ENCODE data around the gene CXCL16.

CXCL16 gene

DNA sequence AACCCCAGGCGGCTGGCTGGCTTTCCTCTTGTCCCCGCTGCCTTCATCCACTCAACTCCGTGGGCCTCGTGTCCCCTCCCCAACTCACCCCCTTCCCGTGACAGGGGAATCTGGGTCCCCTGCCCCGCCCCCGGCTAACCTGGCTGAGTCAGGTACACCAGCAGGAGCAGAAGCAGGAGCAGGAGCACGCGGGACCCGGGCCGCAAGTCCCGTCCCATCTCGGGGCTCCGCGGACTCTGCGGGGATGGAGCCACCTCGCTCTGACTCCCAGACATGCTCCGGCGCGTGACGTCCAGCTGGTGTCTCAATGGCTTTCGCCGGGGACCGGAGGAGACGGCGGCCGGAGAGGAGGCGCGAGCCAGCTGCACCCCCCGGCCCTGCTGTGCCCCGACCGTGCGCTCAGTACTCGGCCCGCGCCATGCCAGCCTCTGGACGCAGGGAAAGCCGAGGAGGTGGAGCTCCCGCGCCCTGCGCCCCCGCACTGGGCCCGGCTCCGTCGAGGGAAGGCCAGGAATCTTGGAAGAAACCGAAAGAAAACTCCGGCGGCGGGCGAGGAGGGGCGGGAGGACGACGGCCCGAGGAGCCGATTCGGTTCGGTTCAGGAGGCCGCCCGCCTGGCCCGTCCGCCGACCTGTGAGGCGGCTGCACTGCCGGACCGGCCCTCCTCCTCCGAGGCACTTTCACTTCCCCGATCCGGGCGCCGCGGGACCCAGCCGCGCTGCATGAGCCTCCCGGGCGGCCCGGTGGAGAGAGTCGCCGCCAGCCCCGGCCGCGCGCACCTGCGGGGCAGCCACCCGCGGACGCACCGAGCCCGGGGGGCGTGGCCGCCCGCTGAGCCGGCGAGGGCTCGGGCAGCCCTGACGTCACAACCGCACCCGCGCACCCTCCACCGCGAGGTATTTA, at the start of gene CXCL16, which contains the start of gene ZMYND15:
TSS of gene CXCL16 (minus strand) at position 807 of the 903 bp plus-strand sequence. CDS start at position 218, 589 bp downstream.
TSS of gene ZMYND15 (plus strand) at position 712 of the 903 bp plus-strand sequence. CDS start 716 bp downstream, outside the sequence.
- H3K9me3 Mint-ChIP-seq = no peaks in the 10 kb centered on the region
- peak within 1 kb of the TSS; percentile 76 for H3K4me3 Mint-ChIP-seq
- peaks cover 26% of the 10 kb centered on the region for H3K4me1 Mint-ChIP-seq
- ATAC-seq (peak; percentile 72), DNase-seq (ENCODE audit: low spot score in 2 of 2) (peak; percentile 33 to 70)
- H3K36me3 Mint-ChIP-seq = no peaks in the 10 kb centered on the region
- peak within 1 kb of the TSS; percentile 40 for H3K27ac Mint-ChIP-seq

- Mint-ChIP-seq H3K27ac (no peak within 1 kb of the TSS), H3K4me3 (peak within 1 kb of the TSS; percentile 80), H3K4me1 (peaks cover 23% of the 10 kb centered on the region), H3K9me3 (no peaks in the 10 kb centered on the region), H3K36me3 (no peaks in the 10 kb centered on the region)
- DNase-seq (ENCODE audit: low spot score in 2 of 2) (no peak), ATAC-seq (no peak)
Measured at GRCh38 chr17:4788807-4789700, 49.3 kb upstream of the CXCL16 start, which contains the start of gene GLTPD2. TSS of gene GLTPD2 (plus strand) at chr17:4788964. CDS start at chr17:4789012, 48 bp downstream.

DNA sequence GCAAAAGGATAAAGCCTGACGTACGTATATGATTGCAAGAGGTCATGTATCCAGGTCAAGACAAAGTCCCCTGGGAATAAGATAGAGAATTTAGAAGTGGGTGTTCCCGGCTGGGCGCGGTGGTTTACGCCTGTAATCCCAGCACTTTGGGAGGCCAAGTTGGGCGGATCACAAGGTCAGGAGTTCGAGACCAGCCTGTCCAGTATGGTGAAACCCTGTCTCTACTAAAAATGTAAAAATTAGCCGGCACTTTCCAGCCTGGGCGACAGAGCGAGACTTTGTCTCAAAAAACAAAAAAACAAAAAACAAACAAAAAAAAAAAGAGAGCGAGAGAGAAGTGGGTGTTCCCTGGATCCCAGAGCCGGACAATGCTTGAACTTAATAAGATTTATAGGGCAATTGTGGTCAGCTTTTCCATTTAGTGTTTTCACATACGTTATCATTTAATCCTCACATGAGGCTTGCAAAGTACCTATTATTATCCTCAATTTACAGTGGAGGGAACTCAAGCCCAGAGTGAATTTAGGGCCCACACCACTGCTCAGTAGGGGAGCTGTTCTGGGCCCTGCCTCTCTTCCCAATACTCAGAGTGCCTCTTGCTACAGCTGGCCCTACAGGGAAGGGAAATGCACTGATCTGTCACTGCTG, 48.6 kb upstream of the CXCL16 start:
- no peak for DNase-seq (ENCODE audit: low spot score in 2 of 2)
- no peak for ATAC-seq
- peak overlapping the region; percentile 80 for H3K4me3 Mint-ChIP-seq
- H3K27ac Mint-ChIP-seq = no peak overlapping the region
- H3K36me3 Mint-ChIP-seq = no peaks in the 10 kb centered on the region
- H3K9me3 Mint-ChIP-seq = no peaks in the 10 kb centered on the region
- peaks cover 23% of the 10 kb centered on the region for H3K4me1 Mint-ChIP-seq

DNA sequence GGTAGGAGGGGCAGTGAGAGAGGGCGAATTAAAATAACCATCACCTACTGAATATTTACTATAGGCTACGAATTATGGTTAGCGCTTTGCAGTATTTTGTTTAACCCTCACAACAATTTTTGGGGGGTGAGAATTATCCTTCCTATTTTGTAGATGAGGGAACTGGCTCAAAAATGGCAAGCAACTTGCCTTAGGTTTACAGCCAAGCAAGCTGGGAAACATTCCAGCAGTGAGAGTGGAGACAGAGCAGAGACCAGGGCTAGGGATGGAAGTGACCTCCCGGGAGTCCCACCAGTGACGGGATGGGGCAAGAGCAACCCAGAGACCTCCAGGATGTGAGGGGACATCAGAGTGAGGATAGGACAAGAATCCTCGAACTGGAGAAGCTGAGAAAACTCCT, 46.8 kb upstream of the CXCL16 start:
- Mint-ChIP-seq H3K36me3 (no peaks in the 10 kb centered on the region), H3K4me1 (peaks cover 28% of the 10 kb centered on the region), H3K4me3 (peak overlapping the region; percentile 24), H3K9me3 (no peaks in the 10 kb centered on the region), H3K27ac (no peak overlapping the region)
- ATAC-seq = no peak
- no peak for DNase-seq (ENCODE audit: low spot score in 2 of 2)

- DNase-seq (ENCODE audit: low spot score in 2 of 2) (no peak), ATAC-seq (no peak)
- Mint-ChIP-seq H3K9me3 (no peaks in the 10 kb centered on the region), H3K4me3 (peak within 1 kb of the TSS; percentile 26), H3K4me1 (peaks cover 24% of the 10 kb centered on the region), H3K27ac (no peak within 1 kb of the TSS), H3K36me3 (no peaks in the 10 kb centered on the region)
Measured at GRCh38 chr17:4786106-4786511, 46.4 kb upstream of the CXCL16 start, which contains the start of gene VMO1. TSS of gene VMO1 (minus strand) at chr17:4786364. CDS start at chr17:4786352, 12 bp downstream.

GRCh38 chr17:4785311-4786105, 45.8 kb upstream of the CXCL16 start:
- ATAC-seq = no peak
- Mint-ChIP-seq H3K27ac (no peak overlapping the region), H3K36me3 (no peaks in the 10 kb centered on the region), H3K4me3 (peak overlapping the region; percentile 26), H3K4me1 (peaks cover 18% of the 10 kb centered on the region), H3K9me3 (no peaks in the 10 kb centered on the region)
- DNase-seq (ENCODE audit: low spot score in 2 of 2) = no peak

DNA sequence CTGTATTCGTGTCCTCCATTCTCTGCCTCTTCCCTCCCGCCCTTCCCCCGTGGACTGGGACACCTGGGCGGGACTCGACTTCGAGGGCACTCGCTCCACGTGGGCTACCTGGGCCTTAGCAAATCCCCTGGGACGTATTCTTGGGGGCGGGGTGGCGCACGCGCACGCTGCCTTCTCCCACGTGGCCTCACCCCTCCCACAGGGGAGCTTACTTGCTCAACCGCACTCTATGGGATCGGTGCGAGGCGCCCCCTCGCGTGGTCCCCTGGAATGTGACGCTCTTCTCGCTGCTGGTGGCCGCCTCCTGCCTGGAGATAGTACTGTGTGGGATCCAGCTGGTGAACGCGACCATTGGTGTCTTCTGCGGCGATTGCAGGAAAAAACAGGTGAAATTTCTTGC, 42.9 kb upstream of the CXCL16 start:
- Mint-ChIP-seq H3K27ac (no peak overlapping the region), H3K36me3 (no peaks in the 10 kb centered on the region), H3K9me3 (no peaks in the 10 kb centered on the region), H3K4me1 (peaks cover 15% of the 10 kb centered on the region), H3K4me3 (no peak overlapping the region)
- DNase-seq (ENCODE audit: low spot score in 2 of 2) (no peak), ATAC-seq (no peak)

DNA sequence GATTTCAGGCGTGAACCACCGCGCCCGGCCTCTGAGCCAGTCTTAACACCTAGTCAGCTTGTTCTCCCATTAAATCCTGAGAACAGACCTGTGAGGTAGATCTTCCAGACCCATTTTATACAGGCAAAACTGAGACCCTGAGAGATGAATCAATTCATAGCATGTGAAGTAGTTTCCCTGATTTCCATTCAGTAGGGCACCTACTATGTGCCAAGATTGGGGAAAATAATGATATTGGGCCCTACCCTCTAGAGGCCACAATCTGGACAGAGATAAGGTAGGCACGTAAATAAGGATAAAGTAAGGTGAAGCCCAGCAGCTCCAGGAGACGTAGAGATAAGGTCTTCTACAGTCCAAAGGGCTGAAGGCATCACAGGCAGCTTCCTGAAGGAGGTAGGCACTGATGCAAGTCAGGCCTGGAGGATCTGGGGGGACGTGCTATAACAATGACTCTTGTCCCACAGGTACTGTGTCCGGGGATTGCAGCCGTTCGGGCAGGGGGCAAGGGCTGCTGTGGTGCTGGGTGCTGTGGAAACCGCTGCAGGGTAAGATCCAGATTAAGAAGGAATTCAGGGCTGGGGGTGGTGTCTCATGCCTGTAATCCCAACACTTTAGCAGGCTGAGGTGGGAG, 40.7 kb upstream of the CXCL16 start:
- Mint-ChIP-seq H3K36me3 (no peaks in the 10 kb centered on the region), H3K4me3 (no peak overlapping the region), H3K4me1 (peaks cover 8% of the 10 kb centered on the region), H3K27ac (no peak overlapping the region), H3K9me3 (no peaks in the 10 kb centered on the region)
- ATAC-seq (no peak), DNase-seq (ENCODE audit: low spot score in 2 of 2) (no peak)

- Mint-ChIP-seq H3K27ac (no peak overlapping the region), H3K4me1 (peaks cover 6% of the 10 kb centered on the region), H3K36me3 (no peaks in the 10 kb centered on the region), H3K4me3 (no peak overlapping the region), H3K9me3 (no peaks in the 10 kb centered on the region)
- DNase-seq (ENCODE audit: low spot score in 2 of 2) (no peak), ATAC-seq (no peak)
Measured at GRCh38 chr17:4777969-4778760, 38.4 kb upstream of the CXCL16 start.

- Mint-ChIP-seq H3K4me3 (no peak overlapping the region), H3K36me3 (no peaks in the 10 kb centered on the region), H3K27ac (no peak overlapping the region), H3K4me1 (peaks cover 8% of the 10 kb centered on the region), H3K9me3 (no peaks in the 10 kb centered on the region)
- DNase-seq (ENCODE audit: low spot score in 2 of 2) (no peak), ATAC-seq (no peak)
Measured at GRCh38 chr17:4772235-4772613, 32.5 kb upstream of the CXCL16 start.

DNA sequence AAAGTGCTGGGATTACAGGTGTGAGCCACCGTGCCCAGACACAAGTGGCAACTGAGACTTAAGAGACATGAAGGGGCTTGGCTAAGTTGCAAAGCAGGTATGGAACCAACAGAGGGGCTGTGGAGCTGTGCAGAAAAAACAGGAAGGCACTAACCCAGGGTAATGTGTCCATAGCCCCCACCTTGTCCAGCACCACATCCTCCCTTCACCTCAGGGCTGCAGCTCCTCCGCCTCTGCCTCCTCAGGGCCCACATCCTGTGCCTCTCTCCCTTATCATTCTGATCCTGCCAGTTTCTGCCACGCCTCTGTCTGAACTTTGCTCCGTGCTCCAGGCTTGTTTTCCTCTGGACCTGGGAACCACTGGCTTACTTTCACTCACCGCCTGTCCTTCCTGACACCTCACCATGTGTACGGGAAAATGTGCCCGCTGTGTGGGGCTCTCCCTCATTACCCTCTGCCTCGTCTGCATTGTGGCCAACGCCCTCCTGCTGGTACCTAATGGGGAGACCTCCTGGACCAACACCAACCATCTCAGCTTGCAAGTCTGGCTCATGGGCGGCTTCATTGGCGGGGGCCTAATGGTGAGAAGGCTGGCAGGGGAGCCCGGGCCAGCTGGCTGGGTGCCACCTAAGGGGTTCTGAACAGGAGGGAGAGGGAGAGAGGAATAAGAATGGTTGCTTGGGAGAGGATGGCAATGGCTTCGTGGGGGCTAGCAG, 31.9 kb upstream of the CXCL16 start, which contains the start of gene TM4SF5:
TSS of gene TM4SF5 (plus strand) at position 368 of the 716 bp plus-strand sequence. CDS start at position 405, 37 bp downstream.
- ATAC-seq (peak; percentile 69), DNase-seq (ENCODE audit: low spot score in 2 of 2) (no peak)
- H3K27ac Mint-ChIP-seq = peak within 1 kb of the TSS; percentile 7
- no peak within 1 kb of the TSS for H3K4me3 Mint-ChIP-seq
- H3K36me3 Mint-ChIP-seq = no peaks in the 10 kb centered on the region
- H3K9me3 Mint-ChIP-seq = no peaks in the 10 kb centered on the region
- peaks cover 8% of the 10 kb centered on the region for H3K4me1 Mint-ChIP-seq

DNA sequence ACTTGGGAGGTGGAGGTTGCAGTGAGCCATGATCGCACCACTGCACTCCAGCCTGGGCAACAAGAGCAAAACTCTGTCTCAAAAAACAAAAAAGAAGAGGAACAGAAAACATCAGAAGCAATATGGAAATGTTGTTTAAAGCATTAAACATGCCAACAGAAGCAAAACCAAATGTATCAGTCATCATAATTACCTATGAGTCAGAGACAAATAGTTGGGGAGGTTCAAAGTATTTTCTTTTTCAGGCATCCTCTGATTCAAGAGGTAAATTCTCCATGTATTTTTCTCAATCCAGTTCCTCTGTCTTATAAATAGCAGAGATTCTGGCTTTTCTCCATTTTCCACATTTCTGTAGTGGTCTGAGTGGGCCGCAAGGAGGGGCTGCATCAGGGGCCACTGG, 29.9 kb upstream of the CXCL16 start:
- peaks cover 8% of the 10 kb centered on the region for H3K4me1 Mint-ChIP-seq
- H3K4me3 Mint-ChIP-seq = no peak overlapping the region
- no peak for ATAC-seq
- DNase-seq (ENCODE audit: low spot score in 2 of 2) = no peak
- no peaks in the 10 kb centered on the region for H3K9me3 Mint-ChIP-seq
- H3K36me3 Mint-ChIP-seq = no peaks in the 10 kb centered on the region
- H3K27ac Mint-ChIP-seq = no peak overlapping the region

DNA sequence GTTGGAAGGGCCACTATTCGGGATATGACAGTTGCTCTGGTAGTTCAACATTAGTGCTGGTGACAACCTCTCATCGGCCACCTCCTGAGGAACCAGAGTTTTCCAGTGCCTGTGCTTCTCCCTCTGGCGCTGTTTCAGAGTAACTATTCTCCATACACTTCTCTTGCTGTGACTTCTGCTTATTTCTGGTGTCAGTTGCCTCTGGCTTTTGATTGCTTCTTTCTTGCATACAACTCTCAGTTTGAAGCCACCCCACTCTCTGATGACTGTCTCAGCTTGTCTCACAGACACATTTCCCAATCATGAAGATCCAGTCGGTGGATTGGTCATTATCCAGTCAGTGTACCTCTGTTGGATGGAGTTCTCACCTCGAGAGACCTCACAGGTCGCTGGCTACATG, 28.6 kb upstream of the CXCL16 start:
- Mint-ChIP-seq H3K27ac (no peak overlapping the region), H3K9me3 (no peaks in the 10 kb centered on the region), H3K4me3 (no peak overlapping the region), H3K4me1 (peaks cover 8% of the 10 kb centered on the region), H3K36me3 (no peaks in the 10 kb centered on the region)
- no peak for DNase-seq (ENCODE audit: low spot score in 2 of 2)
- no peak for ATAC-seq
